GM23248 (cell line): ENCODE results near the gene FGF1. TPM values are rescaled to one million over a fixed set of nuclear protein-coding genes. Genes with fewer than 3 reads are reported as not detected.

Experiments
- DNase-seq: peaks from one replicate; pipeline ENCODE4 v3.0.0-alpha.2; 2015
- H2AFZ ChIP-seq: fragments of 200-600 bp; sonication (generic); 2 replicates; pipeline ENCODE4 v1.6.1; 2016; ENCODE audit warnings: antibody characterized with exemption
- H3F3A ChIP-seq: fragments of 200-600 bp; sonication (generic); 2 replicates; pipeline ENCODE4 v1.6.1; 2016; ENCODE audit warnings: mild to moderate bottlenecking, antibody characterized with exemption, mixed run types; ENCODE audit not compliant: insufficient read depth
- H3K27ac ChIP-seq: fragments of 200-600 bp; sonication (generic); 2 replicates; pipeline ENCODE4 v1.5.1; 2016; ENCODE audit warnings: mild to moderate bottlenecking
- H3K27me3 ChIP-seq: fragments of 200-600 bp; sonication (generic); replicated peaks from 2 replicates; pipeline ENCODE4 v1.6.1; 2016; ENCODE audit warnings: mild to moderate bottlenecking; ENCODE audit not compliant: insufficient read depth
- H3K36me3 ChIP-seq: fragments of 200-600 bp; sonication (generic); 2 replicates; pipeline ENCODE4 v1.6.1; 2016; ENCODE audit warnings: low read depth, mild to moderate bottlenecking
- H3K4me1 ChIP-seq: fragments of 200-600 bp; sonication (generic); 2 replicates; pipeline ENCODE4 v1.6.1; 2016; ENCODE audit warnings: mild to moderate bottlenecking; ENCODE audit not compliant: insufficient read depth
- H3K4me2 ChIP-seq: fragments of 200-600 bp; sonication (generic); one replicate; pipeline ENCODE4 v1.6.1; 2016; ENCODE audit warnings: mild to moderate bottlenecking; ENCODE audit not compliant: unreplicated experiment
- H3K4me3 ChIP-seq: fragments of 200-600 bp; sonication (generic); 2 replicates; pipeline ENCODE4 v1.5.1; 2016; ENCODE audit warnings: mild to moderate bottlenecking
- H3K79me2 ChIP-seq: fragments of 200-600 bp; sonication (generic); 2 replicates; pipeline ENCODE4 v1.6.1; 2016; ENCODE audit warnings: mild to moderate bottlenecking; ENCODE audit not compliant: insufficient read depth
- H3K9ac ChIP-seq: fragments of 200-600 bp; sonication (generic); 2 replicates; pipeline ENCODE4 v1.6.1; 2016; ENCODE audit warnings: mild to moderate bottlenecking
- H3K9me2 ChIP-seq: fragments of 200-600 bp; sonication (generic); 2 replicates; pipeline ENCODE4 v1.6.1; 2016; ENCODE audit warnings: mixed run types, mild to moderate bottlenecking, moderate library complexity; ENCODE audit not compliant: insufficient read depth
- H3K9me3 ChIP-seq: fragments of 200-600 bp; sonication (generic); one replicate; pipeline ENCODE4 v1.6.1; 2017; ENCODE audit warnings: low read depth
- H4K20me1 ChIP-seq: fragments of 200-600 bp; sonication (generic); 2 replicates; pipeline ENCODE4 v1.6.0; 2016; ENCODE audit not compliant: insufficient read depth
- EZH2 ChIP-seq: fragments of 200-600 bp; sonication (generic); IDR thresholded peaks from 2 replicates; pipeline ENCODE4 v1.6.1; 2018; ENCODE audit warnings: antibody characterized with exemption, mild to moderate bottlenecking; ENCODE audit not compliant: insufficient read depth, poor library complexity, severe bottlenecking
- EZH2phosphoT487 ChIP-seq: fragments of 200-600 bp; sonication (generic); IDR thresholded peaks from 2 replicates; pipeline ENCODE4 v1.6.1; 2018; ENCODE audit warnings: antibody characterized with exemption, moderate library complexity, mild to moderate bottlenecking, low read depth; ENCODE audit not compliant: insufficient read depth
- WGBS, 2 experiments: methylation state at CpG; one replicate each; pipeline ENCODE4 v1.1.6; 2015 to 2017; ENCODE audit warnings: low lambda C conversion rate in 2 of 2, low coverage in 1 of 2; ENCODE audit errors: missing lambda C conversion rate in 2 of 2; 5-methylcytosine and 5-hydroxymethylcytosine counted together
- in situ Hi-C: fragments of 300-500 bp; cut with MboI; formaldehyde crosslinking; loops from 2 replicates; pipeline ENCODE4 v1.15.0; 2020
- polyA plus RNA-seq: library from polyadenylated mRNA; unstranded; fragments of >200 nt; fragmentation: Nextera tagmentation; extraction: Ambion mirVana; gene quantifications from 2 replicates; pipeline ENCODE4 v1.2.1, GENCODE V29; 2016
- total RNA-seq: library from RNA; depleted of rRNA; stranded (reverse); fragments of >200 nt; shearing (Covaris generic); gene quantifications from 2 replicates; pipeline ENCODE4 v1.2.3, GENCODE V29; 2014

Gene FGF1
- total and polyA plus RNA-seq, 2 experiments from 2014 or later = 13.8 to 29.6 TPM

- peak; percentile 19 for DNase-seq
- 90 to 93% methylated on average over 5 of the region's 5 CpGs for WGBS, 2 experiments
- in situ Hi-C loops = no loop called here
- no peak overlapping the region for H3K4me3 ChIP-seq
- TF ChIP-seq EZH2phosphoT487 (no peak), EZH2 (no peak)
- no peaks in the 10 kb centered on the region for H3K36me3 ChIP-seq
- H2AFZ ChIP-seq = no peak overlapping the region
- H3K9me2 ChIP-seq = no peaks in the 10 kb centered on the region
- H3F3A ChIP-seq = peaks cover 33% of the 10 kb centered on the region
- H3K79me2 ChIP-seq = no peaks in the 10 kb centered on the region
- no peak overlapping the region for H3K9ac ChIP-seq
- H3K4me2 ChIP-seq = no peak overlapping the region
- H4K20me1 ChIP-seq = no peaks in the 10 kb centered on the region
- H3K4me1 ChIP-seq = peaks cover 36% of the 10 kb centered on the region
- H3K27ac ChIP-seq = no peak overlapping the region
- no peaks in the 10 kb centered on the region for H3K27me3 ChIP-seq
- H3K9me3 ChIP-seq = no peaks in the 10 kb centered on the region
These were observed 58.3 kb downstream of the FGF1 start for GRCh38 chr5:142627383-142628217.

GRCh38 chr5:142626786-142627185, 59.1 kb downstream of the FGF1 start:
- in situ Hi-C loops = no loop called here
- no peak overlapping the region for H2AFZ ChIP-seq
- H3K27me3 ChIP-seq = no peaks in the 10 kb centered on the region
- no peaks in the 10 kb centered on the region for H3K9me2 ChIP-seq
- no peak overlapping the region for H3K27ac ChIP-seq
- no peaks in the 10 kb centered on the region for H3K36me3 ChIP-seq
- H3K9ac ChIP-seq = no peak overlapping the region
- H3F3A ChIP-seq = peaks cover 33% of the 10 kb centered on the region
- peaks cover 44% of the 10 kb centered on the region for H3K4me1 ChIP-seq
- no peaks in the 10 kb centered on the region for H3K79me2 ChIP-seq
- DNase-seq = peak; percentile 29
- no peaks in the 10 kb centered on the region for H4K20me1 ChIP-seq
- 86 to 87% methylated on average over 2 of the region's 2 CpGs for WGBS, 2 experiments
- TF ChIP-seq EZH2 (no peak), EZH2phosphoT487 (no peak)
- H3K9me3 ChIP-seq = no peaks in the 10 kb centered on the region
- H3K4me3 ChIP-seq = no peak overlapping the region
- H3K4me2 ChIP-seq = peak overlapping the region; percentile 72

GRCh38 chr5:142626099-142626498, 59.8 kb downstream of the FGF1 start:
- no peak for TF ChIP-seq EZH2phosphoT487
- TF ChIP-seq EZH2 = no peak
- no peak for DNase-seq
- 28 to 29% methylated on average over 3 of the region's 3 CpGs for WGBS, 2 experiments
- Histone ChIP-seq H3K4me3 (0 out of 2 replicates have a peak overlapping the region, but pooled peaks have one; percentile 30), H3K36me3 (no peaks in the 10 kb centered on the region), H3K79me2 (no peaks in the 10 kb centered on the region), H3K9ac (no peak overlapping the region; the same call in 1 of the 2 replicates), H3K9me2 (no peaks in the 10 kb centered on the region), H3K27ac (peak overlapping the region; percentile 64; the same call in 1 of the 2 replicates), H3K9me3 (no peaks in the 10 kb centered on the region), H3K4me2 (peak overlapping the region; percentile 72), H3K27me3 (no peaks in the 10 kb centered on the region), H2AFZ (0 out of 2 replicates have a peak overlapping the region, but pooled peaks have one; percentile 9), H4K20me1 (no peaks in the 10 kb centered on the region), H3K4me1 (peaks cover 51% of the 10 kb centered on the region), H3F3A (peaks cover 33% of the 10 kb centered on the region)
- in situ Hi-C loops = no loop called here

GRCh38 chr5:142621227-142621626, 64.7 kb downstream of the FGF1 start:
- Histone ChIP-seq H3K27me3 (no peaks in the 10 kb centered on the region), H3K4me1 (peaks cover 74% of the 10 kb centered on the region), H3K9me2 (no peaks in the 10 kb centered on the region), H3K79me2 (peaks cover 16% of the 10 kb centered on the region; the same call in 1 of the 2 replicates), H3K27ac (peak overlapping the region; percentile 54), H2AFZ (peak overlapping the region; percentile 50), H3K9me3 (no peaks in the 10 kb centered on the region), H4K20me1 (no peaks in the 10 kb centered on the region), H3K4me3 (peak overlapping the region; percentile 56), H3K36me3 (no peaks in the 10 kb centered on the region), H3K9ac (peak overlapping the region; percentile 12), H3F3A (peaks cover 31% of the 10 kb centered on the region), H3K4me2 (peak overlapping the region; percentile 80)
- in situ Hi-C loops = no loop called here
- 14 to 20% methylated on average over 3 of the region's 3 CpGs for WGBS, 2 experiments
- peak; percentile 77 for DNase-seq
- no peak for TF ChIP-seq EZH2phosphoT487
- TF ChIP-seq EZH2 = no peak
